ENCODE data around the gene AMD1.
A peak's percentile ranks its signal among the peaks of the same experiment; 100 is the strongest.

The AMD1 gene

GRCh38 chr6:110859335-110859792 lies 15.2 kb upstream of the AMD1 start:
- no peak for TF ChIP-seq CTCF (conservative IDR thresholded peaks at IDR 0.05; ENCODE audit: low read depth, low read length)
- no peak overlapping the region for H3K4me3 ChIP-seq (ENCODE audit: low read depth, low read length)
- no peak for DNase-seq (ENCODE audit: low read depth)

GRCh38 chr6:110864824-110865223 lies 9.8 kb upstream of the AMD1 start:
- DNase-seq (ENCODE audit: low read depth), result no peak
- no peak for TF ChIP-seq CTCF (conservative IDR thresholded peaks at IDR 0.05; ENCODE audit: low read depth, low read length)
- H3K4me3 ChIP-seq (ENCODE audit: low read depth, low read length), result no peak overlapping the region

GRCh38 chr6:110874880-110875547 lies 429 bp downstream of the AMD1 start:
- no peak for DNase-seq (ENCODE audit: low read depth)
- peak overlapping the region; percentile 82 for H3K4me3 ChIP-seq (ENCODE audit: low read depth, low read length)
- TF ChIP-seq CTCF (conservative IDR thresholded peaks at IDR 0.05; ENCODE audit: low read depth, low read length), result no peak

GRCh38 chr6:110875548-110876169 lies 1.1 kb downstream of the AMD1 start:
- peak; percentile 23 for DNase-seq (ENCODE audit: low read depth)
- TF ChIP-seq CTCF (conservative IDR thresholded peaks at IDR 0.05; ENCODE audit: low read depth, low read length), result no peak
- H3K4me3 ChIP-seq (ENCODE audit: low read depth, low read length), result peak overlapping the region; percentile 82

GRCh38 chr6:110876170-110876773 lies 1.7 kb downstream of the AMD1 start:
- TF ChIP-seq CTCF (conservative IDR thresholded peaks at IDR 0.05; ENCODE audit: low read depth, low read length), result no peak
- peak; percentile 88 for DNase-seq (ENCODE audit: low read depth)
- H3K4me3 ChIP-seq (ENCODE audit: low read depth, low read length), result peak overlapping the region; percentile 82

GRCh38 chr6:110876806-110877564 lies 2.4 kb downstream of the AMD1 start:
- no peak for TF ChIP-seq CTCF (conservative IDR thresholded peaks at IDR 0.05; ENCODE audit: low read depth, low read length)
- DNase-seq (ENCODE audit: low read depth), result peak; percentile 29
- peak overlapping the region; percentile 82 for H3K4me3 ChIP-seq (ENCODE audit: low read depth, low read length)
